Measurements from ENCODE around the gene EIF4EBP2. TPM values are rescaled to one million over a fixed set of nuclear protein-coding genes. Genes with fewer than 3 reads are reported as not detected.

The EIF4EBP2 gene
- polyA plus RNA-seq, 1 of the 3 experiments (the other 2 are of a cell fraction): 9.9 TPM

DNA sequence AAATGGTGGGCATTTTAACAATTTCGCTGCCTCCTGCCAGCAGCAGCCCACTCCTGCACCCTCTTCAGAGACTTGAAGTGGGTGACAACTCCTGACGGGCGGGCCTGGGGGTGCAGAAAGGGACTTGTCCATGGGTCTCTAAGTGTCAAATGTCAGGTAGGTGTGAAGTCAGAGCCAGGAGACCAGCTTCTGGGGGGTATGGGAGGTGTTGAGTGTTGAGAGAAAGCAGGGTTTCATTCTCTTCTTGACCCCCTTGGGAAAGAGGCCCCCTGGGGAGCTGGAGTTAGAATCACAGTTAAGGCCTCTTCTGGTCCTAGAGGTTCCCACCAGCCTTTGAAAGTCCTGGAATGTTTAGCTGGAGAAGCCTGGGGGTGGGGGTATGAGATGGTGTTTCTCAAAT, 63.0 kb downstream of the EIF4EBP2 start:
- POLR2A ChIA-PET: interaction anchor here (1.0 kb wide), 1 partner anchor 45 kb away, joined by 3 read pairs; no protein-coding TSS in a partner anchor

More for the DNA sequence above, 63.0 kb downstream of the EIF4EBP2 start:
- Histone ChIP-seq H3K9me3 (no peaks in the 10 kb centered on the region), H3K9ac (no peak overlapping the region), H3K4me1 (ENCODE audit: control insufficient read depth in 1 of 2, insufficient read depth in 2 of 2, low read depth in 1 of 2, low read length in 1 of 2) (peaks cover 0 to 16% of the 10 kb centered on the region in 2 experiments; a peak in 1 of 4 replicates), H2AFZ (ENCODE audit: low read depth) (no peak overlapping the region), H3K36me3 (replicated peaks in 1 of 2; ENCODE audit: control insufficient read depth in 1 of 2, insufficient read depth in 2 of 2, low read length in 1 of 2) (no peaks in the 10 kb centered on the region), H3K4me2 (no peak overlapping the region), H3K4me3 (ENCODE audit: low read depth in 2 of 2, low read length in 1 of 2) (no peak overlapping the region), H3K9me2 (no peaks in the 10 kb centered on the region), H3F3A (replicated peaks; ENCODE audit: insufficient read depth) (no peaks in the 10 kb centered on the region), H3K27ac (ENCODE audit: low read depth in 2 of 2, low read length in 1 of 2) (no peak overlapping the region), H4K20me1 (ENCODE audit: insufficient read depth) (no peaks in the 10 kb centered on the region), H3K27me3 (ENCODE audit: insufficient read depth) (peaks cover 15% of the 10 kb centered on the region; the same call in 1 of the 2 replicates), H3K79me2 (ENCODE audit: insufficient read depth) (no peaks in the 10 kb centered on the region)
- TF ChIP-seq RCOR1 (IDR thresholded peaks at IDR 0.05; ENCODE audit: low read length) (no peak), MXI1 (IDR thresholded peaks at IDR 0.05; ENCODE audit: low read depth, low read length) (no peak), EP300 (IDR thresholded peaks at IDR 0.05; ENCODE audit: borderline replicate concordance in 1 of 2, low read depth in 1 of 2, low read length in 1 of 2) (no peak), SMC3 (IDR thresholded peaks at IDR 0.05; ENCODE audit: low read depth, low read length) (no peak), ELF1 (IDR thresholded peaks at IDR 0.05) (no peak), GABPA (IDR thresholded peaks at IDR 0.05; ENCODE audit: low read depth) (no peak), POLR2AphosphoS5 (IDR thresholded peaks at IDR 0.05; ENCODE audit: low read depth, low read length) (no peak), CHD2 (IDR thresholded peaks at IDR 0.05; ENCODE audit: low read length, partially characterized antibody) (no peak), TAF1 (IDR thresholded peaks at IDR 0.05; ENCODE audit: borderline replicate concordance, low read depth, low read length) (no peak), RFX5 (IDR thresholded peaks at IDR 0.05; ENCODE audit: low read length) (no peak), NRF1 (IDR thresholded peaks at IDR 0.05; ENCODE audit: low read depth, low read length) (no peak), RXRA (IDR thresholded peaks at IDR 0.05; ENCODE audit: borderline replicate concordance, low read depth) (no peak), NFIC (IDR thresholded peaks at IDR 0.05; ENCODE audit: borderline replicate concordance) (no peak), RAD21 (IDR thresholded peaks at IDR 0.05; ENCODE audit: low read length) (no peak), TCF12 (IDR thresholded peaks at IDR 0.05) (no peak)
- TF ChIP-seq, protein P1, sequence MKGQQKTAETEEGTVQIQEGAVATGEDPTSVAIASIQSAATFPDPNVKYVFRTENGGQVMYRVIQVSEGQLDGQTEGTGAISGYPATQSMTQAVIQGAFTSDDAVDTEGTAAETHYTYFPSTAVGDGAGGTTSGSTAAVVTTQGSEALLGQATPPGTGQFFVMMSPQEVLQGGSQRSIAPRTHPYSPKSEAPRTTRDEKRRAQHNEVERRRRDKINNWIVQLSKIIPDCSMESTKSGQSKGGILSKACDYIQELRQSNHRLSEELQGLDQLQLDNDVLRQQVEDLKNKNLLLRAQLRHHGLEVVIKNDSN (IDR thresholded peaks at IDR 0.05; ENCODE audit: borderline replicate concordance, low read depth): no peak
- TF ChIP-seq, protein P2, sequence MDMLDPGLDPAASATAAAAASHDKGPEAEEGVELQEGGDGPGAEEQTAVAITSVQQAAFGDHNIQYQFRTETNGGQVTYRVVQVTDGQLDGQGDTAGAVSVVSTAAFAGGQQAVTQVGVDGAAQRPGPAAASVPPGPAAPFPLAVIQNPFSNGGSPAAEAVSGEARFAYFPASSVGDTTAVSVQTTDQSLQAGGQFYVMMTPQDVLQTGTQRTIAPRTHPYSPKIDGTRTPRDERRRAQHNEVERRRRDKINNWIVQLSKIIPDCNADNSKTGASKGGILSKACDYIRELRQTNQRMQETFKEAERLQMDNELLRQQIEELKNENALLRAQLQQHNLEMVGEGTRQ (IDR thresholded peaks at IDR 0.05; ENCODE audit: borderline replicate concordance, low read depth, low read length): no peak
- TF ChIP-seq, protein P3, sequence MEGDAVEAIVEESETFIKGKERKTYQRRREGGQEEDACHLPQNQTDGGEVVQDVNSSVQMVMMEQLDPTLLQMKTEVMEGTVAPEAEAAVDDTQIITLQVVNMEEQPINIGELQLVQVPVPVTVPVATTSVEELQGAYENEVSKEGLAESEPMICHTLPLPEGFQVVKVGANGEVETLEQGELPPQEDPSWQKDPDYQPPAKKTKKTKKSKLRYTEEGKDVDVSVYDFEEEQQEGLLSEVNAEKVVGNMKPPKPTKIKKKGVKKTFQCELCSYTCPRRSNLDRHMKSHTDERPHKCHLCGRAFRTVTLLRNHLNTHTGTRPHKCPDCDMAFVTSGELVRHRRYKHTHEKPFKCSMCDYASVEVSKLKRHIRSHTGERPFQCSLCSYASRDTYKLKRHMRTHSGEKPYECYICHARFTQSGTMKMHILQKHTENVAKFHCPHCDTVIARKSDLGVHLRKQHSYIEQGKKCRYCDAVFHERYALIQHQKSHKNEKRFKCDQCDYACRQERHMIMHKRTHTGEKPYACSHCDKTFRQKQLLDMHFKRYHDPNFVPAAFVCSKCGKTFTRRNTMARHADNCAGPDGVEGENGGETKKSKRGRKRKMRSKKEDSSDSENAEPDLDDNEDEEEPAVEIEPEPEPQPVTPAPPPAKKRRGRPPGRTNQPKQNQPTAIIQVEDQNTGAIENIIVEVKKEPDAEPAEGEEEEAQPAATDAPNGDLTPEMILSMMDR (IDR thresholded peaks at IDR 0.05): no peak
- TF ChIP-seq, protein P4, sequence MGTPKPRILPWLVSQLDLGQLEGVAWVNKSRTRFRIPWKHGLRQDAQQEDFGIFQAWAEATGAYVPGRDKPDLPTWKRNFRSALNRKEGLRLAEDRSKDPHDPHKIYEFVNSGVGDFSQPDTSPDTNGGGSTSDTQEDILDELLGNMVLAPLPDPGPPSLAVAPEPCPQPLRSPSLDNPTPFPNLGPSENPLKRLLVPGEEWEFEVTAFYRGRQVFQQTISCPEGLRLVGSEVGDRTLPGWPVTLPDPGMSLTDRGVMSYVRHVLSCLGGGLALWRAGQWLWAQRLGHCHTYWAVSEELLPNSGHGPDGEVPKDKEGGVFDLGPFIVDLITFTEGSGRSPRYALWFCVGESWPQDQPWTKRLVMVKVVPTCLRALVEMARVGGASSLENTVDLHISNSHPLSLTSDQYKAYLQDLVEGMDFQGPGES (IDR thresholded peaks at IDR 0.05; ENCODE audit: low read depth, low read length): no peak
- 60% methylated on average over 1 of the region's 3 CpGs for WGBS (ENCODE audit: low lambda C conversion rate)
- DNase-seq: no peak
- CTCF ChIA-PET: interaction anchor here (0.9 to 1.2 kb wide), 5 partner anchors 9 to 74 kb away, joined by 3 to 4 read pairs (median 3); no protein-coding TSS in a partner anchor
